HG02678 (cell line): Measurements from ENCODE around the gene KITLG.
"Not testable (repeated sequence)": the region's sequence is repeated elsewhere in the genome, so short reads cannot be mapped to it uniquely, and the experiment has no call there.

Source experiments
- ATAC-seq: cut with Tn5 transposase; IDR thresholded peaks from one replicate; pipeline ENCODE4 v1.9.1; 2021; ENCODE audit warnings: mild to moderate bottlenecking, moderate library complexity; ENCODE audit not compliant: unreplicated experiment

Gene KITLG

DNA sequence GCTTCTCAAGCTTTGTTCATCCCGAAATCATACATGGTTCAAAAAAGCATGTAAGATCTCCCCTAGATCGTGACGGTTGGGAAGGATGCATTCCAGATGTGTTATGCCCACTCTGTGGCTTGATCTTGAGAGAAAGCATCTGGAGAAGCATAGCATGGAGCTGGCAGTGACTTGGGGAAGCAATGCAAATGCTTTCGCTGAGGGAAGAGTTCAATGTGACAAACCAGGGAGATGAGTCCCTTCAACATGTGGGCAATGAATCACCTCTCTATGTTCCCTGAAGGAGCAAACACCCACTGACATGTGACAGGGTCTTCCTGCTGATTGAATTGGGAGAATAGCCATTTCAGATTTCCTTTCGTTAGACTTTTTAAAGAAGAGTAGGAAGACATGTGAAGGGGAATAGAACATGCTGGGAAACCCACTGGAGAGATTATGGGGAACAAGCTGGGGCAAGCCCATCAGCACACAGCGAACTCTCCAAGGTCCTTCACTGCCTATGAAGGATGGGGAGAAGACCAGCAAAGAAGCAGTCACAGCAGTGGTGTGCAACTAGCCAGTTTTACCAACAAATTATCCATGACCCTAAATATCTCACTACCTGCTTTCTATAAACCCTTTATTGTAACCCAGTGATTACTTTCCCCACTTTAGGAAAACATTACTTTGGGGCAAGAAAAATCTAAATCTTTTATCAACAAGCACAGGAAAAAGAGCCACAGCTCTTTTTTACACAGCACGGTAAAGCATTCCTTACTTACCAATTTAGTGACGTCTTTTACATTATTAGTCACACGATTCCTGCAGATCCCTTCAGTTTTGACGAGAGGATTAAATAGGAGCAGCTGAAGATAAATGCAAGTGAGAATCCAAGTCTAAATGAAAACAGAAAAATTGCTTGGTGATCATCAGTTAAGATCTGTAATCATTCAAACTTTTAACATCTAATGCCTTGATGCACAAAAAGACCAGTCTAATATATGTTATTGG is 35.0 kb downstream of the KITLG start:
- no peak for ATAC-seq

- ATAC-seq, result no peak
Measured at GRCh38 chr12:88539893-88540292, 40.4 kb downstream of the KITLG start.

DNA sequence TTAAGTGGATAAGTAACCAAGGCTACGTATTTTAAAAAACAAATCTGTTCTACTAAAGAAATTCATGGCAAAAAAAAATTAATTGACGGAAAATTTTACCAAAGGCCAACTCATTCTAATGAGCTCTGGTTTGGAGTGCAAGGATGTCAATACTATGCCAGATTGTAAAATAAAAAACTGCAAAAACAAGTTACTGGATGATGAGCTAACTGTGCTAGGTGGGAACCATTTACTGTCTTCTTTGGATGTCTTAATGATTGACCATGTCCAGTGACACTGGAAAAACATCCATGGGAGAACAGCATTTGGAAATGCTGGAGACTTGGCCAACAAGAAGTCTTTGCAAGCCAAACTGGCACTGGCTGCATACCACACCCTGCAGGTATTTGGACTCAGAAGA is 41.6 kb downstream of the KITLG start:
- ATAC-seq, result no peak

GRCh38 chr12:88538250-88538649 is 42.0 kb downstream of the KITLG start:
- no peak for ATAC-seq

DNA sequence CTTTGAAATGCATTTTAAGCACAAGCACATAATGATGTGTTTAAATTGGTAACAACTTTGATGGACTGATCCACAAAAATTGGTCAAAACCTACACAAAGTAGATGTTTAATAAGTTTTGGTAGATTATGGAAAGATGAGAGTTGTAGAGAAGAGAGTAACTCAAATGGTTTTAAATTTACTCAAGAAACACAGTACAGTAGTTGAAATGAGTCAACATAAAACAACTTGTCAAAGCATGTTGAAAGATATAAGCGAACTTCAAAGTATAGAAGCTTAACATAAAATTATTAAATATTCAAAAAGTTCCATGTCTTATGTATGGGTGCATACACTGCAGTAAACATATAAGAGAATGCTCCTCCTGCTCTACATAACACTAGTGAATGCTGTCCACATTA is 49.4 kb downstream of the KITLG start:
- ATAC-seq, result no peak

GRCh38 chr12:88529531-88530488 is 50.5 kb downstream of the KITLG start:
- no peak for ATAC-seq

GRCh38 chr12:88522961-88523360 is 57.3 kb downstream of the KITLG start:
- no peak for ATAC-seq

DNA sequence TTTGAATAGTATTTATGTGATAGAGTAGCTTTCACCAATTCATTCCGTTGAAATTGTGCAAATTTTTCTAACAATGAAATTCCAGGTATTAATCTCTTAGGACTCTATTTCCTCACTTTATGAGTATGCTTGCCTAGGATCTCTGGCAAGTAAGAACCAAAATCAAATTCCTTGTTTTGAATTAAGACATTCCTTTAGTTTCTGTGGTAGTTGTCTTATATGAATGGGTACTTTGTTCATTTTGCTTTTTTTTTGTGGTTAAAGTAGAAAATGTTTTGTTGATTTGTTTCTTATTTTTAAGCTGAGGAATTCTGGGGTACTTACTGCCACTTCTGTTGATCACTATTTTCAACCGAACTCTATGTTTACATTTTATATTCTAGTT is 59.8 kb downstream of the KITLG start:
- ATAC-seq, result no peak

DNA sequence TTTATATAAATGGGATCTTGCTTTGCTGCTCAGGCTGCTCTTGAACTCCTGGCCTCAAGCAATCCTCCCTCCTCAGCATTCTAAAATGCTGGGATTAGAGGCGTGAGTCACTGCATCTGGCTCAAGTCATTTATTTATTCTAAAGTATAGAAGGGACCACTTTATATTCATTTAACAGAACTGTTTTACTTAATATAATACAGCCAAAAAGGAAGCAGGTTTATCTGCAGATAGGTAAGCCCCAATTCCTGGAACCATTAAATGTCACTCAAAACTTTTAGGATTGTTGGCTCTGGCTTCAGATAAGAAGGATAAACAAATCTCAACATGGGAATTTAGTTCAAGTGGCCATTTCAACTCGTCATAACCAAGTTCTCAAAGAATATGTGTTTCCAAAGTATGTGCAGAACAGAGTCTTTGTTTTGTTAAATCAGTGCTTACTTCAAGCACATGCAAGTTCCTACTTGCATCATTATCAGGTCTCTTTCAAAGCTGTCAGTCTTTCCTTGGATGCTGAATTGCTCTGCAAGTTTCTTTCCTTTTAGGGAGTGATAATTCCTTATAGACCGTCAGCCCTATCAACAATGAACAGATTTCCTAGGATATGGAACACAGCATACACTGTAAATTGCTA is 60.4 kb downstream of the KITLG start:
- no peak for ATAC-seq

DNA sequence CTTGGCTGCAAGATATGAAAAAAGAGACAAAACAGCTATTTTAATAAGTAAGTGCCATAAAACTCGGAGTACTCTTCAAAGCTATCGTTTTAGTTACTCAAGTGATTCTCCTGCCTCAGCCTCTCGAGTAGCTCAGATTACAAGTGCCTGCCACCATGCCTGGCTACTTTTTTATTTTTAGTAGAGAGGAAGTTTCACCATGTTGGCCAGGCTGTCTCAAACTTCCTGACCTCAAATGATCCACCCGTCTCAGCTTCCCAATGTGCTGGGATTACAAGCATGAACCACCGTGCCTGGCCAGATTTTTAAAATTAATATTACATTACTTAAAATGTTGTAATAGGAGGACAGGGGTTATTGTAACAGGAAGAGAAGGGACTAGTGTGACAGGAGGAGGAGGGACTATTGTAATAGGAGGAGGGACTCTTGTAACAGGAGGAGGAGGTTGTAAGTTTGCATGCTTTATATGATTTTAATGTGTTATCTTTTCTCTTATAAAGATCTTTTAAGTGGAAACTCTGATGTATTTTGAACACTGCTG is 61.3 kb downstream of the KITLG start:
- no peak for ATAC-seq

GRCh38 chr12:88516811-88517210 is 63.5 kb downstream of the KITLG start:
- ATAC-seq, result no peak

DNA sequence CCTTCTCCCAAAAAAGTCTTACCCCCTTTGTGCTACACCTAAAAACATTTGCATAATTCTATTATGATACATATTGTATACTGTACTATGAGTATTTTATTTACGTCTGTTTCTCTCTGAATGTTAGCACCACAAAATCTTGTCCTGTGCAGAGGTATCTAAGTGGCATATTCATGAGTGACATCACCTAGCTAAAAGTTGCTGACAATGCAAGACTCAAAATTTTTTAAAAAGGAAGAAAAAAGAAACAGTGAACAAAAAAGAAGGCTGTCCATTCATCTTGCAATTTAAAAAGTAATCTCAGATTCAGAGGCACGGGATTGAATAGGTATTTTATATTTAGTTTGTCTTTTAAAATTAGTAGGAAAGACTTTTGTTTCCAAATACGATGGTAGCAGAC is 69.4 kb downstream of the KITLG start:
- ATAC-seq, result no peak

DNA sequence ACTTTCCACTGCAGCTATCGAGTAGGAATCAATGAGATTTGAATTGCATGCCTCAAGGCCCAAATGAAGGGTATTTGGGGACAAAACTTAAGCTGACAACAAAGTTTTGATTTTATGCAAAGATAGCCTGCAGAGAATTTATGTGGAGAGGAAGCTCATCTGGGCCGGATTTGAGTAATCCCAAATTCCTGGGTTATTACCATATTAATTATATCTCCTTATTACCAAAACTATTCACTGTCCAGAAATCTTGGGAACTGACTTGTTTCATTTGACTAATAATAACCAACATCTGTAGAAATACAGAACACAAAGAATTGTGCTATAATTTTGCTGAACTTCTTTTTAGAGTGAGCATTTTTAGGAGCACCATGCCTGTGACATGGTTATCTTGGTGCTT is 70.4 kb downstream of the KITLG start:
- no peak for ATAC-seq

GRCh38 chr12:88509347-88509746 is 70.9 kb downstream of the KITLG start:
- ATAC-seq, result no peak

- ATAC-seq, result not testable (repeated sequence)
Measured at GRCh38 chr12:88507851-88508250, 72.4 kb downstream of the KITLG start.

GRCh38 chr12:88507270-88507669 is 73.0 kb downstream of the KITLG start:
- ATAC-seq, result no peak

DNA sequence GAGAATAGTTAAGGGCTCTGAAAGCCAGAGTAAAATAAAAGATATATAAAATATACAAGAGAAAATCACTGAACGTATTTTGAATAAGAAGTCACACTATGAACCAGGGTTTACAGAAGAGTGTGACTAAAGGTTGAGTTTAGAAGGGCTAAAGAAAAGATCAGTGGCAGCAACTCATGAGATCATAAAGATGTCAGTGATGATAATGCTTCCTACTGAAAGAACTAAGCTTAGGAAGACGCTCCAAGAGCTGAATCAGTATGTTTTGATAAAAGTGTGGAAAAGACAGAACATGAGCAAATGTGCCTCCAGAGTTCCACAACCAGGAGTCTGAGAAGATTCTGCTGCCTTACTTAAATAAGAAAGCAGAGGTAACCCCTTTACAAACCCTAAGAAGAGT is 74.6 kb downstream of the KITLG start:
- ATAC-seq, result no peak

DNA sequence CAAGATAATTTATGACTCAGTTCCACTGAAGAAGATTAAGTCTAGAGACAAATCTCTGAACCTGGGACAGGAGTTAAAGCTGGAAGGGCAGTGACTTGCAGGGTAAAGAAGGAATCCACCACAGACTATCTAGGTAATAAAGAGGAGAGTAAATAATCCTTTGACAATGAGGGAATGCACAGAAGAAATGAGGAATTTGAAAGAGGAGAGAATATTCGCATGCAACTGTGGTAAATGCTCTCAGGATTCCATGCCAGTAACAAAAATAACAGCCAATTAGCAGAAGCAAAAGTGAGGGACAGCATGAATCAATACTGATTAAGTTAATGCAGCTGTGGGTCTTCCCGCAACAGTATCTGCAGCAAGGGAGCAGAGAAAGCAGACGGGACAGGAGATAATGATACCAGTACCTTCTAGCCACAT is 77.0 kb downstream of the KITLG start:
- ATAC-seq, result no peak

GRCh38 chr12:88501972-88502938 is 78.0 kb downstream of the KITLG start:
- no peak for ATAC-seq
